Esophagus squamous epithelium (tissue), 4 donors: Measurements from ENCODE around the gene SLC4A7.

Experiments
- CTCF ChIP-seq, 6 experiments: fragments of 450-650 bp in 4 of 6; fragments of 200-600 bp in 2 of 6; sonication (generic) in 2 of 6; IDR thresholded peaks; one replicate each; pipeline ENCODE4 v1.5.1; 2016 to 2019; ENCODE audit warnings: antibody characterized with exemption in 6 of 6, mild to moderate bottlenecking in 4 of 6, moderate library complexity in 4 of 6
- POLR2A ChIP-seq, 4 donors: fragments of 450-650 bp; IDR thresholded peaks; one replicate each; pipeline ENCODE4 v1.6.1; 2017; ENCODE audit warnings: antibody characterized with exemption in 4 of 4, mild to moderate bottlenecking in 4 of 4, moderate library complexity in 3 of 4

GRCh38 chr3:27415202-27415601 lies 69.0 kb downstream of the SLC4A7 start:
- no peak for TF ChIP-seq CTCF (IDR thresholded peaks at IDR 0.05)
- no peak for TF ChIP-seq POLR2A (IDR thresholded peaks at IDR 0.05)
